ENCODE measurements around the gene PCDHGA7.
"Not testable (repeated sequence)": the region's sequence is repeated elsewhere in the genome, so short reads cannot be mapped to it uniquely, and the experiment has no call there.

Gene PCDHGA7

DNA sequence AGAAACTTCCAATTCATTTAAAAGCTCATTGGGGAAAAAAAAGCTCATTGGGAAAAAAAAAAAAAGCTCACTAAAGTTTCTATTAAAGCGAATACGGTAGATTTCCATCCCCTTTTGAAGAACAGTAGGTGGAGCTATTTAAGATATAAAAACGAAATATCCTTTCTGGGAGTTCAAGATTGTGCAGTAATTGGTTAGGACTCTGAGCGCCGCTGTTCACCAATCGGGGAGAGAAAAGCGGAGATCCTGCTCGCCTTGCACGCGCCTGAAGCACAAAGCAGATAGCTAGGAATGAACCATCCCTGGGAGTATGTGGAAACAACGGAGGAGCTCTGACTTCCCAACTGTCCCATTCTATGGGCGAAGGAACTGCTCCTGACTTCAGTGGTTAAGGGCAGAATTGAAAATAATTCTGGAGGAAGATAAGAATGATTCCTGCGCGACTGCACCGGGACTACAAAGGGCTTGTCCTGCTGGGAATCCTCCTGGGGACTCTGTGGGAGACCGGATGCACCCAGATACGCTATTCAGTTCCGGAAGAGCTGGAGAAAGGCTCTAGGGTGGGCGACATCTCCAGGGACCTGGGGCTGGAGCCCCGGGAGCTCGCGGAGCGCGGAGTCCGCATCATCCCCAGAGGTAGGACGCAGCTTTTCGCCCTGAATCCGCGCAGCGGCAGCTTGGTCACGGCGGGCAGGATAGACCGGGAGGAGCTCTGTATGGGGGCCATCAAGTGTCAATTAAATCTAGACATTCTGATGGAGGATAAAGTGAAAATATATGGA, 48.0 kb downstream of the PCDHGA7 start, which contains the start of gene PCDHGA12:
Gene PCDHGA12, plus strand, starts transcription at position 176 of the 782 bp plus-strand sequence. Its CDS starts 253 bp downstream, at position 429.
- no peak for DNase-seq (ENCODE audit: low read depth)

- no peak for DNase-seq (ENCODE audit: low read depth)
Measured at GRCh38 chr5:141431286-141431685, 48.7 kb downstream of the PCDHGA7 start.

- not testable (repeated sequence) for DNase-seq (ENCODE audit: low read depth)
Measured at GRCh38 chr5:141432308-141432707, 49.8 kb downstream of the PCDHGA7 start.

- not testable (repeated sequence) for DNase-seq (ENCODE audit: low read depth)
Measured at GRCh38 chr5:141432726-141433125, 50.2 kb downstream of the PCDHGA7 start.

DNA sequence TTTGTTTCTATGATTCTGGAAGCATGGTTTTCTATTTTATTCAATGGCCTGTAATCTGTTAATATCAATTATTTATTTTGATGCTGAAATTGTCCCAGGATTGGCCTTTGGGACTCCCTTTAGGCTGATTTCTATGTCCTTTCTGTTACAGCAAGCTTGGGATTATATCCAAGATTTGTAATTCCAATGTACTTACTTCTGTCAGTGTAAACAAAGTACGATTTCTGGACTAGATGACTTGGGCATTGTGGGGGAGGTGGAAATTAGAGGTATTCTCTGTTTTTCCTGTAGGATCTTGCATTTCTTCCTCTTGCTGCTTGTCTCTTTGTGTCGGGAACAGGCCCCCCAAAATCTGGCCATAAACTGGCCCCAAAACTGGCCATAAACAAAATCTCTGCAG, 51.5 kb downstream of the PCDHGA7 start:
- DNase-seq (ENCODE audit: low read depth), result no peak

All from HS-5 (cell line).